Astrocyte (in vitro differentiated cells and primary cell): ENCODE measurements around the gene PLPP3.

Experiments
- CTCF ChIP-seq: IDR thresholded peaks from 2 replicates; pipeline ENCODE4 v1.5.1; 2011; ENCODE audit warnings: low read depth, mild to moderate bottlenecking, inconsistent platforms, low read length, moderate library complexity; ENCODE audit not compliant: insufficient read depth
- EZH2 ChIP-seq: IDR thresholded peaks from 2 replicates; pipeline ENCODE4 v1.6.1; 2012; ENCODE audit warnings: mild to moderate bottlenecking, low read length, inconsistent platforms; ENCODE audit not compliant: insufficient read depth

- TF ChIP-seq CTCF (no peak), EZH2 (no peak)
These were observed 77.5 kb downstream of the PLPP3 start for GRCh38 chr1:56501888-56502287.
